Amygdala (tissue), 56 donors: ENCODE data around the gene PARP3.
A peak's percentile ranks its signal among the peaks of the same experiment; 100 is the strongest.
"Not testable (repeated sequence)": the region's sequence is repeated elsewhere in the genome, so short reads cannot be mapped to it uniquely, and the experiment has no call there.

Experiments
- DNase-seq, 56 donors: peaks; one replicate each; lab custom pipeline; 2025; lab: John Stamatoyannopoulos, UW

Gene PARP3

DNA sequence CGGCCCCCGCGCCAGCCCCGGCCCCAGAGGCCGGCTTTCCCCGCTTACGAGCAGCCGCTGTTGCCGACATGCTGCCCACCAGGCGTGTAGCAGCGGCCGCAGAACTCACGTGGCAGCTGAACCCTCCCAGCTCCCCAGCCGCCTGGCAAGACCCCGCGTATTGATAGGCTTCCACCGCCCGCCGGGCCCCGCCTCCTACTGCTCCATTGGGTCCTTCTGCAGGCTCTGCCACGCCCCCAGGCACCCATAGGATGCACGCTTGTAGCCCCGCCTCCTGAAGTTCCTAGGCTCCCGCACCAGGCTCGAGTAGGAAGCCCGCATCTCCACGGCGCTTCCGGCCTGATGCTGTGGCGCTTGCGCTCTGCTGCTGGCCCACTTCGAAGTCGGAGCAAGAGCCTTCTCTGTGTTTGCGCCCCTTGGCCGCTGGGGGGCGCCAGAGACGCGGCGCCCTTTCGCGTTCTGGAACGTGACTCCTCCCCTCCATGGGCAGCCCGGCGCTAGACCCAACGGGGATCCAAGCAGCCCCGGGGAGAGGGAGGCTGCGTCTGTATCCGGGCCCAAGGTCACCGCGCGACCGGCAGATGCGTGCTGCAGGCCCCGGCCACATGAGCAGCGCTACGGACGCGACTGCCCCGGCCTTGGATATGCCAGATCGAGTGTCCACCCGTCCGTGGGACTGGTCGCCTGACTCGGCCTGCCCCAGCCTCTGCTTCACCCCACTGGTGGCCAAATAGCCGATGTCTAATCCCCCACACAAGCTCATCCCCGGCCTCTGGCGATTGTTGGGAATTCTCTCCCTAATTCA lies at the start of gene PARP3, which contains the start of gene RRP9:
Gene PARP3, plus strand, starts transcription at position 566 of the 805 bp plus-strand sequence. CDS start 993 bp downstream, outside the sequence.
Gene RRP9, minus strand, starts transcription at position 107 of the 805 bp plus-strand sequence. Its CDS starts 37 bp downstream, at position 70.
- DNase-seq: peak; percentile 81 to 100 (median 100)

- no peak for DNase-seq
Observed at GRCh38 chr3:51894391-51894790, 47.8 kb upstream of the PARP3 start.

GRCh38 chr3:51894939-51895338 lies 47.2 kb upstream of the PARP3 start:
- DNase-seq: no peak

DNA sequence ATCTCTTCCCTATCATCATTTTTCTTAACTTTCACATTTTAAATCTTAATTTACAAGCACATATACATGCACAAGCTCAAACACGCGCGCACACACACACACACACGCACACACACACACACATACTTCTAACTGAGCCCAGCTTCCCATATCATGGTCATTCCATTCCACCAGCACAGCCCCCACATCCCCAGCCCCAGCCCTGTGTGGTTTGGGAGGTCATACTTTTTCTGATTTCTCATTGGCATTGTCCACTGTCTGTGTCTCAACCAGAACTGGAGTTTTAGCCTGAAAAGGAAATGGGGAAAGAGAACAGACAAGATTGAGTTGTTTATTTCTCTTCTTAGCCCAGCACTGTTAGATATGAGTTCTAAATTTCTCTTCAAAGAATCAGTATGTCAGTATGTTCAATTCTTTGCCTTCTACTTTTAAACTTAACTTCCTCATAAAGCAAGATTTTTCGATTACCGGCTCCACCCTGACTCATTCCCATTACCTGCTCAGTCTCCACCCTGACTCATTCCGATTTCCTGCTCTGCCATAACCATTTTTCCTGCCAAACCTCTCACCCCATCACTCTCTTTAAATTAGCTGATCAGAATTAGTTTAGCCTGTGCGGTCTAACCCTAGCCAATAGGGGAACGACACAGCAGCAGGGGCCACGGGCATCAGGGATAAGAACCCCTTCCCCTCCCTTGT lies 45.4 kb upstream of the PARP3 start:
- no peak for DNase-seq

- no peak for DNase-seq
Observed at GRCh38 chr3:51897391-51897790, 44.8 kb upstream of the PARP3 start.

GRCh38 chr3:51900043-51900442 lies 42.1 kb upstream of the PARP3 start:
- not testable (repeated sequence) for DNase-seq

DNA sequence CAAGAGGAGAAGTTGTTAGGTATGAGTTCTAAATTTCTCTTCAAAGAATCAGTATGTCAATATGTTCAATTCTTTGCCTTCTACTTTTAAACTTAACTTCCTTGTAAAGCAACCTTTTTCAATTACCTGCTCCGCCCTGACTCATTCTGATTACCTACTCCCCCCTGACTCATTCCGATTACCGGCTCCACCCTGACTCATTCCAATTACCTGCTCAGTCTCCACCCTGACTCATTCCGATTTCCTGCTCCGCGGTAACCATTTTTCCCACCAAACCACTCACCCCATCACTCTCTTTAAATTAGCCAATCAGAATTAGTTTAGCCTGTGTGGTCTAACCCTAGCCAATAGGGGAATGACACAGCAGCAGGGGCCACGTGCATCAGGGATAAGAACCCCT lies 39.8 kb upstream of the PARP3 start:
- not testable (repeated sequence) for DNase-seq

DNA sequence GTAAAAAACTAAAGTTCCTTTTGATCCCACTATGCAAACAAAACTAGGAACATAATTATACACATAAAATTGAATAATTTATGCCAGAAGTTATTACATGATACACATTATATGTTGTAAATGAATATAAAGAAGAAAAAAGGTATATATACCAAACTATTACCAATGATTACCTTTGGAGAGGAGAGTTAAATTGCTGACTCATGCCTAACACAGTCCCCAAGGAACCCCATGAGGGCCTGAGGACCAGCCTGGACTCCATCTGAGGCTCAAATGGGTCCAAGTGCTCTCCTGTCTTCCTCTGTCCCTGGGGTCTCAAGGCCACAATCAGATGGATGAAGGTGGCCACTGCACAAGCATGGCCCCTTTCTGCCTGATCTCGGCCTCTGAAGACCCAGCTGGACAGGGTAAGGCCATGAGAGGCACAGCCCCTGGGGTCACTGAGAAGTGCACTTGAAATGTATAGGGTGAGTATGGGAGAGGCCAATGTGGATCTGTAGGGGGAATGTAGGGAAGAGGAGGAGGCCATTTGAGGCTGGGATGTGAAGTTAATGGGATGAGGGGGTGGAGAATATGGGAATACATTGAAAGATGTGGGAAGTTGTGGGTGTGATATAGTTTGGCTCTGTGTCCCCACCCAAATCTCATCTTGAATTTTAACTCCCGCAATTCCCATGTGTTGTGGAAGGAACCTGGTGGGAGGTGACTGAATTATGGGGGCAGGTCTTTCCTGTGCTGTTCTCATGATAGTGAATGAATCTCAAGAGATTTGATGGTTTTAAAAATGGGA lies 37.9 kb upstream of the PARP3 start:
- no peak for DNase-seq

DNA sequence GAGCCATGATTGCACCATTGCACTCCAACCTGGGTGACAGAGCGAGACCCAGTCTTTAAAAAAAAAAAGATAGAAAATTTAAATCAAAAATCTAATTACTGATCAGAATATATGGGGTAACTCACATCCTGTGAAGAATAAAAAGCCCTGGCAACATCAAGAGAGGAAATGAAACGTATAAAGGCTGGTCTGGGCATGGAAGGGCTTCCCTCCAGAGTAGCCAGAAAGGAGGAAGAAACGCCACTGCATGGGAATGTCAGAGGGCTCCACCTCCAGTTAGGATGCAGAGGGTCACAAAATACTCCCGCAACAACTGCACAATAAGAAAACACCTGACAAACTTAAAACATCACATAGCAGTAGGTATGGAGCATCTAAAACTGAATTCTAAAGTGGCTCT lies 34.1 kb upstream of the PARP3 start:
- DNase-seq: no peak

- no peak for DNase-seq
Observed at GRCh38 chr3:51916418-51916817, 25.7 kb upstream of the PARP3 start.

GRCh38 chr3:51921081-51921578 lies 21.0 kb upstream of the PARP3 start:
- DNase-seq: no peak

GRCh38 chr3:51927061-51927977 lies 14.8 kb upstream of the PARP3 start:
- no peak for DNase-seq

DNA sequence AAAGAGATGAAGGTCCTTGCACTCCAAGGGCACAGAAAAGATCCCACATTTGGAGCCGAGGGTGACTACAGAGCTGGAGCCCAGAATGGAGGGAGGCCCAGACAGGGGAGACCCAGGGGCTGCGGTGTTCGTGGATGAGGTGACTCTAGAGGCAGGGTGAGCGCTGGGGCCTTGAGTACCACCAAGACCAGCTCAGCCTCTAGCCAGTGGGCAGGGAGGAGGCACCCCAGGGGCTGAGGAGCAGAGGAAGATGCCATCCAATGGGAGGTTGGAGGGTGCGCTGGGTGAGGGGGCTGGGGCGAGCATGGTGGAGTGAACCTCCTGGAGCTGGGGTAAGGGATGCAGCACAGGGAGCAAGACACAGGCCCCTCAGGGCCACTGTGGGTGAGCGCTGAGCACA lies 13.7 kb upstream of the PARP3 start:
- DNase-seq: no peak

DNA sequence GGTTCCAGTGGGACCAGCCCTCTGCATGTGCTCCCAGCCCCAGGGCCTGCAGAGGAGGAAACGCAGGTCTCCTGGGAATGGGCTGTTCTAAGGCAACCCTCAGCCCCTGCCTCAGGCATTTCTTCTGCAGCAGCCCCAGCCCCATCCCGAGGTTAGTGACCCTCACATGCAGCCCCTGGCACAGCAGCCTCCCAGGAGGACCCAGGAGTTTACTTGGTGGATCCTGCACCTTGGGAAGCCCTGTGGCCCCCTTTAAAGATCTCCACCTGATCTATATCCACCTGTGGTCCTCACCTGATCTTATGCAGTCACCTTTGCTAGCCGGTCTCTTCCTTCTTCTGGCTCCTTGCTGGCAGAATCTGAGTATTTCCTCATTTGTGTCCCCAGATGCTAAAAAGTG lies 13.2 kb upstream of the PARP3 start:
- DNase-seq: not testable (repeated sequence)

DNA sequence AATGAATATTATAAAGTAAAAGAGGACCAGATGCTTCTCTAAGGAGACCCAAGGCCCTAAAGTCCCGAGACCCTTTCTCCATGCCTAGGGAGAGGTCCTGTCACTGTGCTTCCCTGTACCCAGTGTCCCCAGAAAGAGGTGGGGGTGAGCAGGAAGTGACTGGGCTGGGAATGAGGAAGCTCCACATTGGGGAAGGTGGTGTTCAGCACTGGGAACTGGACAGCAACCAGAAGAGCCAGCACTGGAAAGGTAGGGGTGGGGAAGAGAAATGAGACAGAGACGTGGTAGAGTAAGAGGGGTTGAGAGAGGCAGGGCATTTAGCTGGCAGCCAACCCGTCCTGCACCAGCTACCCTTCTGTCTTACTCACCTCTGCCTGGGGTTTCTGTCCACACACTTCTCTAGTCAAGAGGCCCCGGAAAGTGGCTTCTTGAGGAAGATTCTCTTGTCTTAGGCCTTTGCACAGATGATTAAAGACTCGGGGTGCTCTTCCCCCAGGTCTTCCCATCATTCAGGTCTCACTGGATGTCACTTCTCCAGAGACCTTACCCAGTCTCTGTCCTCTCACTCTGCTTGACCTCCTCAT lies 12.7 kb upstream of the PARP3 start:
- DNase-seq: no peak

DNA sequence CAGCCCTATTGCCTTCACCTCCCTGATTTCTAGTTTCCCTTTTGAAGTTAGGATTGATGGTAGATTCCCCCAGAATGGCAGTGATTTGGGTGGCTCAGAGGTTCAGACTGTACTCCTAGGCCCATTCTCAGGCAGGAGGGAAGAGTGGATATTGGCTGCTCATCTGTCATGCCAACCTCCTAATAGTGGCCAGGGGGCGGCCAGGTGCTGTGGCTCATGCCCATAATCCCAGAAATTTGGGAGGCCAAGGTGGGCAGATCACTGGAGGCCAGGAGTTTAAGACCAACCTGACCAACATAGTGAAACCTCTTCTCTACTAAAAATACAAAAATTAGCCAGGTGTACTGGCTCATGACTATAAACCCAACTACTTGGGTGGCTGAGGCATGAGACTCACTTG lies 11.7 kb upstream of the PARP3 start:
- DNase-seq: no peak

- no peak for DNase-seq
Observed at GRCh38 chr3:51931756-51932155, 10.4 kb upstream of the PARP3 start.

DNA sequence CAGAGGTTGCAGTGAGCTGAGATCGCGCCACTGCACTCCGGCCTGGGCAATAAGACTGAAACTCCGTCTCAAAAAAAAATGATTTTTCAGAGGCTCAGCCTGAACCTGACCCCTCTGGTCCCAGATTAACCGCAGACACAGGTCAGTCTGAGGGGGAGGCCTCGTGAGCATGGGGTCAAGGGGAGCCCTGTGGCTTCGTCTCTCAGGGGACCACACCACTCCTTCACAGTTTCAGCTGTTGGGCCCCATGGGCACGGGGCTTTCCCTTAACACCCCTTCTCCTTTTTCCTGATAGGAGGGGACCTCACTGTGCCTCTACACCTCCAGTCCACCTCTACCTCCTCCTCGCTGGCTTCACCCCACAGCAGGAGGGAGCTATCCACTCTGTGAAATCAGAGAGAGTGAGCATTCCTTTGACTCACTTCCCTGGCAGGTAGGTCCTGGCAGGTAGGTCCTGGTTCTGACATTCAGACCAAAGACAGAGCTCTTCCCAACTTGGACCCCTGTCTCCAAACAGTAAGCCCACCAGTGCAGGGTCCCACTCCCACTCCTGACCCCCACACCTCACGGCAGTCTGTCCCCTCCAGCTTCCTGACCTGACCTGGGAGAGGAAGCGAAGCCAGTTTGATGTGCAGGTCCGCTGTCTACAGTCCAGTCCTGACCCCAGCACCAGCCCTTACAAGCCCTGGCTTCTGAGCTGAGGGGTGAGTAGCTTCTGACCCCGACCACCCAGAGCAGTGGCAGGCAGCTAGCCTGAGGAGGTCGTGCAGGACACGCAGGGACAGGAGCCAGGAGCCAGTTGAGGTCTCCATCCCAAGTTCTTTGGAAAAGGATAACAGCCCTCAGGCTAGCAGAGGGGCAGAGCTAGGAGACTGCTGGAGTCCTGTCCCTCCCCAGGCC lies 9.4 kb upstream of the PARP3 start:
- DNase-seq: no peak
